Retina (tissue), 1 donor: ENCODE measurements around the gene NUDT17.

Experiments
- DNase-seq: peaks from one replicate; pipeline ENCODE4 v3.0.0-alpha.2; 2016

NUDT17 gene

GRCh38 chr1:145847827-145848226, 2.4 kb downstream of the NUDT17 start:
- DNase-seq = no peak

- no peak for DNase-seq
Measured at GRCh38 chr1:145849356-145850160, 4.1 kb downstream of the NUDT17 start.

GRCh38 chr1:145855426-145855948, 10.1 kb downstream of the NUDT17 start:
- no peak for DNase-seq

DNA sequence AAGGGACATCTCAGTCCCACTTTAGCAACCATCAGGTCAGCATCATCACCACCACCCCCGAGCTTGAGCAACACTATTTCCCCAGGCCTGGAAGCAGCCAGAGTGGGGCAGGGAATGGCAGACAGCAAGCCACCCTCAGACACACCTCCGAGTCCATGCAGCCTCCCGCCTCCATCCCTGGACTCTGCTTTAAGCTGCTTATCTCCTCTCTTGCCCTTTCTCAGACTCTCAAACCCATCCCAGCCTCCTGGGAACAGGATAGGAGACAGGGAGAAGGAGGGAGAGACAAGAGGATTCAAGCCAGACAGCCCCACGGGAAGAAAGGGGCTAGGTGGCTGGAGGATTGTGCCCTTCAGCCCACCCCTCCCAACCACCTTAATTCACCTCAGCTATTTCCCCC, 11.7 kb downstream of the NUDT17 start:
- no peak for DNase-seq

DNA sequence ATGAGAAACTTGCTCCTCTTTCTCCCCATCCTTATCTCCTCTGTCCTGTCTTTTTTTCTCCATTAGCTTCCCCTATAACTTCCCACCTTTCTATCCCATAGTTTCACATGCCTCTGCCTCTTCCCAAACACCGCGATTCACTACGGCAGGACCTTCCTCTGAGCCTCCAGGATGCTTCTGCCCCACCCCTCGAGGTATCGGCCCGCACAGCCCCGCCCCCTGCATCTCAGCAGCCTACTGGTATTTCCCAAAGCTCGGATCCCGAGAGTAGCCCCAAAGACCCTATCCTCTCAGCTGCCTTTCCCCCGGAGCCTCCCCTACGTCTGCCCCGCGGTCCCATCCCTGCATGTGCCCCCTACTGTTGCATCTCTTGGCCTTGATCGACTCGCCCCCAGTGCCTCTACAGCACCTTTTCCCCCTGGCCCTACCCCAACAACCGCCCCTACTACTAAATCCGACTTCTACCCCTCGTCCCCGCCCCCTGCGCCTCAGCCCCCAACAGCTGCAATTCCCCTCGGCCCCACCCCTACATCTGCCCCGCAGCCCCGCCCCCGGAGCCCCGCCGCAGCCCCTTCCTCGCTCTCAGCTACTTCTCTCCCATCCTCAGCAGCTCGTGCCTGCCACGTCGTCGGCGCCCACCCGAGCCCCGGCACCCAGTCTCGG, 12.9 kb downstream of the NUDT17 start:
- DNase-seq = peak; percentile 42

- DNase-seq = peak; percentile 92
Measured at GRCh38 chr1:145858901-145859490, 13.6 kb downstream of the NUDT17 start, which contains the start of gene PIAS3. Gene PIAS3 (minus strand): TSS chr1:145859081. CDS start chr1:145858990, 91 bp downstream.

- DNase-seq = no peak
Measured at GRCh38 chr1:145859491-145860023, 14.1 kb downstream of the NUDT17 start.

GRCh38 chr1:145863282-145864018, 18.0 kb downstream of the NUDT17 start:
- DNase-seq = no peak

DNA sequence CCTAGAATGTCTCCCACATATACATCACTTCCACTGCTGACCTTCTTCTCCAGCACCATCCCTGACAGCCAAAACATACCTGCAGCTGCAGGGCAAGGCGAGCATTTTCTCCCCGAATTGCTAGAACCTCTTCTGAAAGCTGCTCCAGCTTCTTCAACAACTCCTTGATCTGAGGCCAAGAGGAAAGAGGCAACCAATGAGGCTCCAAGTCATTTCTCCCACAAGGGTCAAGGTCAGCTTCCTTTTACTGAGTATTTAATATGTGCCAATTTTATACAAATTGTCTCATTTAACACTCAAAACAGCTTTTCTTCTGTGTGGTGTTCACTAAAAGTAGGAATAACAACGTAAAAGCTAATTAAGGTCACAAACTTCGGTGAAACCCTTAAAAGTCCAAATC, 22.8 kb downstream of the NUDT17 start:
- no peak for DNase-seq

DNA sequence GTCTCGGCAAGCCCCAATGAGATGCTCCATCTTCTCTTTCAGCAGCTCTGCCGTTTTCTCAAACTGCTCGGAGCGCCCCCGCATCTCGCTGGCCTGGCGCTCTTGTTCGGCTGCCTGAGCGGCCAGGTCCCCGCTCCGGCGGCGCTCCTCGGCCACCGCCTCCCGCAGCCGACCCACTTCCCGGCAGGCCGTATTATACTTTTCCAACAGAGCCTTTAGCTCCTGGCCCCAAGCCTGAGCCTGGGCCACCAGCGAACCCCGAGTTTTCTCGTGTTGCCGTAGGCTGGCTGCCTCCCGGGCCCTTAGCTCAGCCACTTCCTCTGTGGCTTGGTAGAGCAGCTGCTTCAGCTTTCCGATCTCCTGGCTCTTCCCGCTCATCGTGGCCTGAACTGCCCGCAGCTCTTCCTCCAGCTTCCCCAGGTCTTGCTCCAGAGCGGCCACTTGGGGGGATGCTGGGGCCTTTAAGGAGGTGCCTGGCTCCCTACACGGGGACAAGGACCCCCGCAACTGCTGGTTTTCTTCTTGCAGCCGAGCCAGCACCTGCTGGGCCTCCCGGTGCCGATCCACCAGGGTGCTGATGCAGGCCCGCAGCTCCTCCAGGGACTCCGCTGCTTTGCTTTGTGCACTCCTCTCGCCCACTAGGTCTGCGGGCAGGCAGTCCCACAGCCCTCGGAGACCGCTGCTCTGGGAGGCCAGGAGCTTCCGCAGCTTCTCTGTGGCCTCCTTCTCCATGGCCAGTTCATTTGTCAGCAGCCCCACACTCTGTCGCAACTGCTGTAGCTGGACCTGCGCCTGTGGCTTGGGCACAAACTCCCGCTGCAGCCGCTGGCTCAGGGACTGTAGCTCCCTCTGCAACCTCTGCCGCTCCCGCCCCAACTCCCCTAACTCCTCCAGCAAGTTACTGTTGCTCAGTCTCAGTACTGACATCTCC, 26.8 kb downstream of the NUDT17 start:
- DNase-seq = peak; percentile 92

DNA sequence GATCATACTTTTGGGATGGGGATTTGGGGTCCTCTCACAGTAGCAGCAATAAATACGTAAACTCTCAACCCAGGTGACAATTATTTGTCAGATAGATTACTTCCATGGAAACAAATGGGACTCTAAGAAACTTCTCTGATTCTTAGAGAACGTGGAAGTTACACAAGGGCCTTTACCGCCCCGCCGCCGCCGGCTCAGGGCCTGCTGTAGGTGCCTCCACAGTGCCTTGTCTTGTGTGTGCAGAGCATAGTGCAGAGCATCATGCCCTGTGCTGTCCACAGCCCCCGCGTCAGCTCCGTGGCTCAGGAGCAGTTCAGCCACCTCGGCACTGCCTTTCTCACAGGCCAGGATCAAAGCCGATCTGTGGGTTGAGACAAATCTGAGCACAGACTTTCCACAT, 29.2 kb downstream of the NUDT17 start:
- no peak for DNase-seq

- DNase-seq = no peak
Measured at GRCh38 chr1:145877923-145878486, 32.6 kb downstream of the NUDT17 start.

- DNase-seq = no peak
Measured at GRCh38 chr1:145878724-145879123, 33.3 kb downstream of the NUDT17 start.

- no peak for DNase-seq
Measured at GRCh38 chr1:145879775-145880174, 34.3 kb downstream of the NUDT17 start.

- DNase-seq = no peak
Measured at GRCh38 chr1:145884675-145885074, 39.2 kb downstream of the NUDT17 start.

- peak; percentile 91 for DNase-seq
Measured at GRCh38 chr1:145885738-145886287, 40.4 kb downstream of the NUDT17 start, which contains the start of gene ANKRD35. Gene ANKRD35 (minus strand): TSS chr1:145885866. CDS start chr1:145885758, 108 bp downstream.

GRCh38 chr1:145886390-145886789, 41.0 kb downstream of the NUDT17 start:
- DNase-seq = peak; percentile 10

GRCh38 chr1:145886816-145887215, 41.4 kb downstream of the NUDT17 start:
- DNase-seq = no peak

DNA sequence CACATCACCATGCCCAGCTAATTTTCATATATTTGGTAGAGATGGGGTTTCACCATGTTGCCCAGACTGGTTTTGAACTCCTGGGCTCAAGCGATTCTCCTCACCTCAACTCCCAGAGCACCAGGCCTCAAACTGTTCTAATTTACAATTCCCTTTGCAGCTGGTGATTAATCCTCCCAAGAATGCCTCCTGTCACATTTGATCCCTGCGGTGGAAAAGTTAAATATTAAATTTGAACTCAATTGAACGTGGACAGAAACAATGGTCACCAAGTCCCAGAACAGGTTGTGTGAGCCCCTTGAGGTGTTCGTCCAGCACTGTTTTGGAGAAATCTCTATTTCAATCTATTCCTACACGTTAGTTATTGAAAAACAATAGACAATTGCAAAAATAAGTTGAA, 42.2 kb downstream of the NUDT17 start:
- no peak for DNase-seq

- DNase-seq = no peak
Measured at GRCh38 chr1:145889722-145890121, 44.3 kb downstream of the NUDT17 start.

DNA sequence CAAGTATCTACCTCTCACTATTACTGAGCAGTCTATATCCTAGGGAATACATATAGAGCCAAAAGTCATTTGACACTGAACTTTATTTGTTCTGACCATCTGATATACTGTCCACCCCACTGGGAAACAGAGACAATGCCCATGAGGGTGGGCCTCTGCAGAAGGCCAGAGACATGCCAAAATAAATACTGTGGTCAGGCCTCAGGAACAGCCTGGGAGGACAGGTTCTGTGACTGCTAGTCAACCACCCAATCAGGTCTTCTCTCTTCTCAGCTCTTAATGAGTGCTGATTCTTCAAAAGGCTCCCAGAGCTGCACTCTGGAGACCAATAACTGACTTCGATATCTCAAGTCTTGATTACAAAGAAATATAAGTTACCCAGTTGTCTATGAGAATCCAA, 45.7 kb downstream of the NUDT17 start:
- DNase-seq = no peak
